ENCODE measurements around the gene NSMF. TPM values are rescaled to one million over a fixed set of nuclear protein-coding genes. Genes with fewer than 3 reads are reported as not detected.
A peak's percentile ranks its signal among the peaks of the same experiment; 100 is the strongest.

NSMF gene
- total RNA-seq, 1 donor from 2014 or later, result 57.6 TPM

DNA sequence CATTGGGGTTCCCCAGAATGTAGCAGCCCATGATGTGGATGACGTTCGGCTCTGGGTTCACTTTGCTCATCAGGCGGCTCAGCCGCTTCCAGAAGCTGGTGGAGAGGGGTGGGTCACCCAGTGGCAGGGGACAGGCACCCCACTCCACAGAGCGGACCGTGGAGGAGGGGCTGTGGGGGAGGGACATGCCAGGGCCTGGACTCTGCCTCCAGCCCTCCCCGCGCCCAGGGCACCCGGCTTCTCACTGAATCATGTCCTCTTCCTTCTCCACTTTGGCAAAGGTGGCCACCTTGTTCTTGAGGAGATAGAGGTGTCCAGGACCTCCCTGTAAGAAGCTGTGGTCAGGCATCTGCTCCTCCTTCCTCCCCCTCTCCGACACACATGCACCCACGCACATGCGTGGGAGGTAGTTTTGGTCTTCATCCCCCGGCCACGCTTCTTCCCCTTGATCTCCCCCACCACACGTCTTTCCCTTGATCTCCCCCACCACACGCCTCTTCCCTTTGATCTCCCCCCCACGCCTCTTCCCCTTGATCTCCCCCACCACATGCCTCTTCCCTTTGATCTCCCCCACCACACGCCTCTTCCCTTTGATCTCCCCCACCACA, 9.1 kb downstream of the NSMF start:
- no peak overlapping the region for H3K27ac Mint-ChIP-seq
- intact Hi-C loops (cut with micrococcal nuclease), result loop anchor here (10.0 kb wide), 1 partner anchor 475 kb away; the partner anchor contains the start of gene PTGDS
- no peak for DNase-seq (ENCODE audit: low spot score)
- H3K4me1 Mint-ChIP-seq (ENCODE audit: low read depth), result peaks cover 21% of the 10 kb centered on the region
- H3K36me3 Mint-ChIP-seq (ENCODE audit: low read depth), result peaks cover 31% of the 10 kb centered on the region
- H3K9me3 Mint-ChIP-seq, result no peaks in the 10 kb centered on the region
- H3K4me3 Mint-ChIP-seq (ENCODE audit: low read depth), result no peak overlapping the region
- no peaks in the 10 kb centered on the region for H3K27me3 Mint-ChIP-seq (ENCODE audit: low read depth)

DNA sequence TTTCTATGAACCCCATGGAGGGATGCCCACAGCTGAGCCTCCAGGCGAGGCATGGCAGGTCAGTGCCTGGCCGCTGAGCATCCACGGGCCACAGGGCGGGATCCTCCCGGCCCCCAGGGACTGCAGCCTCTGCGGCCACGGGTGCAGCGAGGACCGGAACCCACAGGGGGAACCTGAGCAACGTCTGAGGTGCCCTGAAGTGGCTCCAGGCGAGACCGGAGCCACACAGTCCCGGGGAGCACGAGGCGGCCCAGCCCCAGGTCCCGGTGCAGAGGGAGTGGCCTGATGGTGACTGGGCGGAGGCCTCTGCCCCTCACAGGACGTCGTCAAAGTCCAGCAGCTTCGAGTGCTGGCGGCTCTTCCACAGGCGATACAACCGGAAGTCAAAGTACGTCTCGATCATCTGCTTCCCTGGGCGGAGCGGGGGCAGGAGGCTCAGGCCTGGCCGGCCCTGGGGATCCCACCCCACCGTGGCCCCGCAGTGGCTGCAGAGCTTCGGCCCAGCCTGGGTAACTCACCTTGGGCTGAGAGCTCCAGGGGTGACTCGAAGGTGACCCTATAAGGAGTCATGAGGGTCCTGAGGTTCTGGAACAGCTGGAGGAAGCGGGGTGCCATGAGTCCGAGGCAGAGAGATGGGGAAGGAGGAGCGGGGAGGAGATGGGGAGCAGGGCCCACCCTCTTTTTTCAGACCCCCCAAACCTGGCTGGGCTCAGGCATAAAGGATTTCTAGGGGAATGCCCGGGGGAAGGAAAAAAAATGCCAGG, 9.9 kb downstream of the NSMF start:
- H3K4me1 Mint-ChIP-seq (ENCODE audit: low read depth), result peaks cover 21% of the 10 kb centered on the region
- intact Hi-C loops (cut with micrococcal nuclease), result no loop called here
- peaks cover 28% of the 10 kb centered on the region for H3K36me3 Mint-ChIP-seq (ENCODE audit: low read depth)
- no peak overlapping the region for H3K27ac Mint-ChIP-seq
- H3K4me3 Mint-ChIP-seq (ENCODE audit: low read depth), result no peak overlapping the region
- H3K27me3 Mint-ChIP-seq (ENCODE audit: low read depth), result peaks cover under 1% of the 10 kb centered on the region
- H3K9me3 Mint-ChIP-seq, result no peaks in the 10 kb centered on the region
- no peak for DNase-seq (ENCODE audit: low spot score)

DNA sequence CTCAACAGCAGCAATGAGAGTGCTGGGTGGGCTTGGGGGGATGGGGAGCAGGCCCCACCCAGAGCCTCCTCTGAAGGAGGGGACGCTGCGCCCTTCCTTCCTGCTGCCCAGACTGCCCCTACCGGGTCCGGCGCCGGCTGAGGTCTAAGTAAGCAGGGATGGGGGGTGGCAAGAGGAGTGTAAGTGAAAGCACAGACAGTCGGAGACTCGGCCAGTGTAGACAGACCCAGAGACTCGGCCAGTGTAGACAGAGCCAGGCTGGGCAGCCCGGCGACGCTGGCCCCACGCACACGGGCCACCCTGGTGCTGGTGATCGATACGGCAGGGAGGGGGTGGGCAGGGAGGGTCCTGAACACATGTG, 10.6 kb downstream of the NSMF start:
- Mint-ChIP-seq H3K36me3 (ENCODE audit: low read depth) (peaks cover 24% of the 10 kb centered on the region), H3K27me3 (ENCODE audit: low read depth) (peaks cover 3% of the 10 kb centered on the region), H3K9me3 (no peaks in the 10 kb centered on the region), H3K27ac (no peak overlapping the region), H3K4me1 (ENCODE audit: low read depth) (peaks cover 19% of the 10 kb centered on the region), H3K4me3 (ENCODE audit: low read depth) (no peak overlapping the region)
- intact Hi-C loops (cut with micrococcal nuclease), result no loop called here
- no peak for DNase-seq (ENCODE audit: low spot score)

DNA sequence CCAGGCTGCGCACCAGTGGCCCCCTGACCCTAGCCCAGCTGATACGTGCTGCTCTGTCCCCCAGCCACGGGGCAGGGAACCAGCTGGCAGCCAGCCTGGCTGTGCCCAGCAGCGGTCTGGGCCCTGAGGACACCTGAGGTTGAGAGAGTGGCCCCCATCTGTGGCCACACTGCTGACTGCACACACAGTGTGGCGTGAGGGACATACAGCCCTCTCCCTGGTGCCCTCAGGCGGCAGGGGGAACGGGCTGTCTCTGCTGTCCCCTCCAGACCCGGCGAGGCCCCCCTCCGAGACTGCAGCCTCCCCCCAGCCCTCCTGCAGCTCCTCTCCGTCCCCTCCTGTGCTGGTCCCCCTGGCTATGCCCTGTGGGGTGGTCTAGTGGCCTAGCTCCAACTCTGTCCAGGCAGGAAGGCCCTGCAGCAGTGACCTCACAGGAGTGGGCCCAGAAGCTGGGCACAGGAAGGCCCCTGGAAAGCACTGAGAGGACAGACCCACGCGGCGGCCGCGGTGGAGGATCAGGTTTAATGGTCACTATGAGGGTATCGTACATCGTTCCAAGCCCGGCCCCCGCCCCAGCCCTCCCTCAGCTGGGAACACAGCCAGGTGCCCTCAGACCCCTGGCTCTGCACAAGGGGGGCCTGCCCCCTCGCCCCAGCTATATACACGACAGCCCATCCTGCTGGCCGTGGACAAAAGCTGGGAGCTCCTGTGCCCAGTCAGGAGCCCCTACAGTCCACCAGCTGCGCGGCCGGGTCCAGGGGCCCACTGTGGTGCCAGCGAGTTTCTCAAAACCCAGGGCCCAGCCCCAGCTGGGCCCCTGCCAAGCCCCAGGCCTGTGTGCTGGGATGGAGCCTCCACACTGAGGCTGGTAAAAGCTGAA, 11.2 kb downstream of the NSMF start:
- Mint-ChIP-seq H3K27ac (no peak overlapping the region), H3K4me1 (ENCODE audit: low read depth) (peaks cover 16% of the 10 kb centered on the region), H3K27me3 (ENCODE audit: low read depth) (peaks cover 6% of the 10 kb centered on the region), H3K4me3 (ENCODE audit: low read depth) (no peak overlapping the region), H3K36me3 (ENCODE audit: low read depth) (peaks cover 22% of the 10 kb centered on the region), H3K9me3 (no peaks in the 10 kb centered on the region)
- DNase-seq (ENCODE audit: low spot score), result no peak
- intact Hi-C loops (cut with micrococcal nuclease), result no loop called here

DNA sequence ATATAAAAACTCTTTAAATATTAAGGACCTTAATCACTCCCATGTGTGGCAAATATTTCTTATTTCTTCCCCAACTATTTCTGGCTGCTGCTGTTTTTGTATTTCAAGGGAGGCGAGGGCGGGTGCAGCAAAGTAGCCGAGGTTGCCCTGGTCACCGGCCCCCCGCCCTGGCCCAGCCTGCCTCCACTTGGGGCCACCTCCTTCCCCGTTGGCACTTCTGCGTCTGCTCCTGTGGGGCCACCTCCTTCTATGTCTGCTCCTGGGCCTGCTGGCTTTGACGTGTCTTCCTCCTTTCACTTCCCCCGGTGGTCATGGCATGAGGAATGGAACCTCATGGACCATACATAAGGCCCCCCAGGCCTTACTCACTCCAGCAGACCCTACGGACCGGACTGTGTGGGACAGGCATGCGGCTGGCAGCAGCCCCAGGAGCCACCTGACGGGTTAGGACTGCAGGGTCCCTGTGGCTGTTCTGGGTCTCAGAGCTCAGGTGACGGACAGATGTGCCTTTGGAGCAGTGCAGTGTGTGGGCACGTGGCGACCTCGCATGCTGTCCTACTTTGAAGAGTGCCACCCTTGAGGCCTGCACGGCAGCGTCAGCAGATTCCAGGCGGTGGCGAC, 12.2 kb downstream of the NSMF start:
- H3K4me1 Mint-ChIP-seq (ENCODE audit: low read depth), result peaks cover 15% of the 10 kb centered on the region
- no peak overlapping the region for H3K4me3 Mint-ChIP-seq (ENCODE audit: low read depth)
- no peak for DNase-seq (ENCODE audit: low spot score)
- no peaks in the 10 kb centered on the region for H3K9me3 Mint-ChIP-seq
- no peak overlapping the region for H3K27ac Mint-ChIP-seq
- H3K36me3 Mint-ChIP-seq (ENCODE audit: low read depth), result peaks cover 22% of the 10 kb centered on the region
- peaks cover 9% of the 10 kb centered on the region for H3K27me3 Mint-ChIP-seq (ENCODE audit: low read depth)
- intact Hi-C loops (cut with micrococcal nuclease), result no loop called here

DNA sequence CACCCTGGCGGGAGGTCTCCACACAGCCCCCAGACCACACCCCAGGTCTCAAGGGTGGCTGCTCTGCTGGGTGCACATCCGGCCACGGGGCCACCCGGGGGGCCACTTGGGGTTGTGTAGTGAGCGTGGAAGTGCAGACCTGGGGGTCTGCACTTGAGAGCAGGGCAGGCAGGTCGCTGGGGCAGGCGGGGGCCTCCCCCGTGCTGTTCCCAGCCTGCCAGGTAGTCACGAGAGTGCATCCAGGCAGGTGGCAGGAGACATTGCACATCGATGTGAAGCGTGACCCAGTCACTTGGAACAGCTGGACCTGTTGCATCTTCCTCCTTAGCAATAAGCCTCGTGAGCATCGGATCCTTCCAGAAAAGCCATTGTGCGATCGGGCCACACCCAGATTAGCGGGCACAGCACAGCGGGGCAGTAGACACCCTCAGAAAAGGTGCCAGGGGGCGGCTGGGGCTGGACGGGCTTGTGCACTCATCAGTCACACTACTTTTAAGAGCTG, 13.2 kb downstream of the NSMF start:
- H3K4me3 Mint-ChIP-seq (ENCODE audit: low read depth), result no peak overlapping the region
- intact Hi-C loops (cut with micrococcal nuclease), result loop anchor here (2.0 kb wide), 1 partner anchor 23 kb away; the partner anchor contains the start of genes EXD3 and NOXA1
- H3K36me3 Mint-ChIP-seq (ENCODE audit: low read depth), result peaks cover 22% of the 10 kb centered on the region
- H3K4me1 Mint-ChIP-seq (ENCODE audit: low read depth), result peaks cover 16% of the 10 kb centered on the region
- no peak overlapping the region for H3K27ac Mint-ChIP-seq
- H3K9me3 Mint-ChIP-seq, result no peaks in the 10 kb centered on the region
- H3K27me3 Mint-ChIP-seq (ENCODE audit: low read depth), result peaks cover 11% of the 10 kb centered on the region
- DNase-seq (ENCODE audit: low spot score), result no peak

DNA sequence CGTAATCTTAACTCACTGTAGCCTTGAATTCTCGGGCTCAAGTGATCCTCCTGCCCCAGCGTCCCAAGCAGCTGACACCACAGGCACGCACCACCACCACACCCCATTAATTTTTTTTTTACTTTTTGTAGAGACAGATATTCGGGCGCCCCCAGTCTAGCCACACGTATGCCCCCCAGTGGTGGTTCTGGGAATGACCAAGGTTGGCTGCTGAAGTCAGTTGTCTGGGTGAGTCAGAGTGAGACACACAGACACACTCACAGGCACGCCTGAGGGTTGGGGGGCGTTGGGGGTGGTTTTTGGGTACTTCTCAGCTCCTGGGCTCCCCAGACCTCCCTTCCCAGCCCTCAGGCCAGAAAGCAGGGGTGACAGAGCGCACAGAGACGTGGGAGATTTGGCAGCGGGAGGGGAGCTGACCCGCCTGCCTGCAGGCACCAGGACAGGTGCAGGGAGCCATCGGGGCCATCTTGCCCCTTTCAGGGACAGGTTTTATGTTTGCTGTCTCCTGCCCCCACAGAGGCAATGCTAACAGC, 13.8 kb downstream of the NSMF start:
- Mint-ChIP-seq H3K4me3 (ENCODE audit: low read depth) (no peak overlapping the region), H3K27me3 (ENCODE audit: low read depth) (peaks cover 11% of the 10 kb centered on the region), H3K9me3 (no peaks in the 10 kb centered on the region), H3K36me3 (ENCODE audit: low read depth) (peaks cover 22% of the 10 kb centered on the region), H3K27ac (no peak overlapping the region), H3K4me1 (ENCODE audit: low read depth) (peaks cover 13% of the 10 kb centered on the region)
- peak; percentile 80 for DNase-seq (ENCODE audit: low spot score)
- intact Hi-C loops (cut with micrococcal nuclease), result loop anchor here (2.0 kb wide), 1 partner anchor 23 kb away; the partner anchor contains the start of genes EXD3 and NOXA1

DNA sequence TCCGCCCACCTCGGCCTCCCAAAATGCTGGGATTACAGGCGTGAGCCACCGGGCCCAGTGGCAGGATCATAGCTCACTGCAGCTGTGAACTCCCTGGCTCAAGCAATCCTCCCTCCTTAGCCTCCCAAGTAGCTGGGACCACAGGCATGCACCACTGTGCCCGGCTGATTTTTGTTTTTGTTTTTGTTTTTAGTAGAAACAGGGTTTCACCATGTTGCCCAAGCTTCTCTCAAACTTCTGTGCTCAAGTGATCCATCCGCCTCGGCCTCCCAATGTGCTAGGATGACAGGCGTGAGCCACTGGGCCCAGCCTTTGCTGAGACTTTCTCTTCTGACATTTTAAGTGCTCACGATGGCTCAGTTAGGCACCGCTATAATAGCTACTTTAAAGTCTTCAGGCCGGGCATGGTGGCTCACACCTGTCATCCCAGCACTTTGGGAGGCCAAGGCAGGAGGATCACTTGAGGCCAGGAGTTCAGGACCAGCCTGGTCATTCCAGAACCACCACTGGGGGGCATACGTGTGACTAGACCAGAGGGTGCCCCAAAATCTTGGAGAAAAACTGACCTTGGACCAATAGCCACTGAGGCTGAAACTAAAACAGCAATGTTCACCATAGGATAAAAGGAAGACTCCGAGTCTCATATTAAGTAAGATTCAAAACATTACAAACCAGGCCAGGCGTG, 14.9 kb downstream of the NSMF start:
- Mint-ChIP-seq H3K27ac (no peak overlapping the region), H3K4me3 (ENCODE audit: low read depth) (no peak overlapping the region), H3K27me3 (ENCODE audit: low read depth) (peaks cover 11% of the 10 kb centered on the region), H3K4me1 (ENCODE audit: low read depth) (peaks cover 13% of the 10 kb centered on the region), H3K9me3 (no peaks in the 10 kb centered on the region), H3K36me3 (ENCODE audit: low read depth) (peaks cover 12% of the 10 kb centered on the region)
- intact Hi-C loops (cut with micrococcal nuclease), result loop anchor here (2.0 kb wide), 1 partner anchor 21 kb away; the partner anchor contains the start of genes EXD3 and NOXA1
- DNase-seq (ENCODE audit: low spot score), result no peak

DNA sequence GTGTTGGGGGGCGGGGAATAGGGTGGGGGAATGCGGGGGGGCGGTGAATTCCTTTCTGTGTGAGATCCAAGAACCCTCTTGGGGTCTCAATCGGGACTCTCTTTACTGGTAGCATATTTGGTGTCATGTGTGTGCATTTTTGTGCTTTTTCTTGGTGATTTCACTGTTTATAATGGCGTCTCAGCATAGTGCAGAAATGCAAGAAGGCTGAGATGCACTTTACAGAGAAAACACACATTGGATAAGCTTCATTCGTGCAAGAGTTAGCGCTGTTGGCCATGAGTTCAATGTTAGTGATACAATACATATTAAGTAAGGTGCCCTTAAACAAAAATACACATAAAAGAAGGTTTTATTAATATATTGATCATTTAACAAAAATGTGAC, 17.2 kb downstream of the NSMF start:
- intact Hi-C loops (cut with micrococcal nuclease), result no loop called here
- Mint-ChIP-seq H3K27me3 (ENCODE audit: low read depth) (peaks cover 11% of the 10 kb centered on the region), H3K4me1 (ENCODE audit: low read depth) (peaks cover 9% of the 10 kb centered on the region), H3K9me3 (no peaks in the 10 kb centered on the region), H3K4me3 (ENCODE audit: low read depth) (peak overlapping the region; percentile 68), H3K27ac (no peak overlapping the region), H3K36me3 (ENCODE audit: low read depth) (no peaks in the 10 kb centered on the region)
- no peak for DNase-seq (ENCODE audit: low spot score)

DNA sequence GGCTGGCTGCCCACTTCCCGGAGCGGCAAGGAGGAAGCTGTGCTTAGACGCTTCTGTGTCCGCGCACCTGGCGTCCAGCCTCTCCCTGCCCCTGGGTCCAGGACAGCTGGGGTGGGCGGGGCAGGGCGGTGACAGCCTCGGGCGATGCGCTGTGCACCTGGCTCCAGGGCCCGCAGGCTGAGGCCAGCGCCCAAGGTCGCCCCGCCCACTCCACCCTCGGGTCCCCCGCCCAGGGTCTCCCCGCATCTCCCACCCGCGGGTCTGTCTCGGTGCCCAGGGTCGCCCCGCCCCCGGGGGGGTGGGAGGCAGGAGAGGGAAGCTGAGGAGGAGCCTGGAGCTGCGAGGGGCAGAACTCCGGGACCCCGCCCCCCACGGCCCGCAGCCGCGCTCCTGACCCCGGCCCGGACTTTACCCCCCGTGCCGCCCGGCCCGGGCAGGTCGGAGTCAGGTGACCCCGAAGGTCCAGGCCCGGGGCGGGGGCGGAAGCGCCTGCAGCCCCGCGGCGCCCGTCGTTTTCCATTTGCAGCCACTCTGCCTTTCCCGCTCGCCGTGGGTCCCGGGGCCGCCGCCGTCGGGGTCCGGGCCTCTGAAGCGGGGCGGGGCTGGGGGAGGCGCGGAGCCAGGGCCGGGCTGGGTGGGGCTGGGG, 17.7 kb downstream of the NSMF start, which contains the start of gene ENTPD8:
Gene ENTPD8, minus strand, starts transcription at position 69 of the 646 bp plus-strand sequence. CDS start 3,072 bp downstream, outside the sequence.
- Mint-ChIP-seq H3K27me3 (ENCODE audit: low read depth) (peaks cover 11% of the 10 kb centered on the region), H3K36me3 (ENCODE audit: low read depth) (no peaks in the 10 kb centered on the region), H3K4me3 (ENCODE audit: low read depth) (peak within 1 kb of the TSS; percentile 68), H3K4me1 (ENCODE audit: low read depth) (peaks cover 9% of the 10 kb centered on the region), H3K27ac (no peak within 1 kb of the TSS), H3K9me3 (no peaks in the 10 kb centered on the region)
- intact Hi-C loops (cut with micrococcal nuclease), result no loop called here
- DNase-seq (ENCODE audit: low spot score), result no peak

DNA sequence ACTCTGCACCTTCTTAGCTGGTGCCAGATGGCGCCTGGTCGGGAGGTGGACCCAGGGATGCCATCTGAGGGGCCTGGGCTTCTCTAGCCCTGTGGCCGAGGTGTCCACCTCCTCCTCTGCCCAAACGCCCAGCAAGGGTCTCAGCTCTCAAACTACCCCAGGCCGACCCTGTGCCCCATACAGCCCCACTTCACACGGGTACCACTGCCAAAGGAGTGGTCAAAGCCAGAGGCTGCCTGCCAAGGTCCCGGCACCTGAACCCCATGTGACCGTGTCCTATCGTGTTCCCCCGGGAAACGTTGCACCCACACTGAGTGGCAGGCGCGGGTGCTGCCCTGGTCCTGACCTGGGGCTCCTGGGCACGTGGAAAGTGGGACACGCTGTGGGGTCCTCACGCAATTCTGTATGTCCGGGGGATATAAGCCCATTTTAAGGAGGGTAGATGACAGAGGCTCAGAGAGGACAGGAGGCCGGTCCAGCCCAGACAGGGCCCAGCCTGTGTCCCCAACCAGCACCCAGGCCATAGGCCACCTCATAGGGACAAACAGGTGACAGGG, 19.9 kb downstream of the NSMF start:
- peak overlapping the region; percentile 8 for H3K4me3 Mint-ChIP-seq (ENCODE audit: low read depth)
- peaks cover 2% of the 10 kb centered on the region for H3K4me1 Mint-ChIP-seq (ENCODE audit: low read depth)
- no peak for DNase-seq (ENCODE audit: low spot score)
- H3K36me3 Mint-ChIP-seq (ENCODE audit: low read depth), result no peaks in the 10 kb centered on the region
- H3K27ac Mint-ChIP-seq, result no peak overlapping the region
- intact Hi-C loops (cut with micrococcal nuclease), result no loop called here
- H3K9me3 Mint-ChIP-seq, result no peaks in the 10 kb centered on the region
- H3K27me3 Mint-ChIP-seq (ENCODE audit: low read depth), result peaks cover 10% of the 10 kb centered on the region
